ENCODE measurements around the gene CRP.
"Not testable (repeated sequence)": the region's sequence is repeated elsewhere in the genome, so short reads cannot be mapped to it uniquely, and the experiment has no call there.

CRP gene, protein sequence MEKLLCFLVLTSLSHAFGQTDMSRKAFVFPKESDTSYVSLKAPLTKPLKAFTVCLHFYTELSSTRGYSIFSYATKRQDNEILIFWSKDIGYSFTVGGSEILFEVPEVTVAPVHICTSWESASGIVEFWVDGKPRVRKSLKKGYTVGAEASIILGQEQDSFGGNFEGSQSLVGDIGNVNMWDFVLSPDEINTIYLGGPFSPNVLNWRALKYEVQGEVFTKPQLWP

DNA sequence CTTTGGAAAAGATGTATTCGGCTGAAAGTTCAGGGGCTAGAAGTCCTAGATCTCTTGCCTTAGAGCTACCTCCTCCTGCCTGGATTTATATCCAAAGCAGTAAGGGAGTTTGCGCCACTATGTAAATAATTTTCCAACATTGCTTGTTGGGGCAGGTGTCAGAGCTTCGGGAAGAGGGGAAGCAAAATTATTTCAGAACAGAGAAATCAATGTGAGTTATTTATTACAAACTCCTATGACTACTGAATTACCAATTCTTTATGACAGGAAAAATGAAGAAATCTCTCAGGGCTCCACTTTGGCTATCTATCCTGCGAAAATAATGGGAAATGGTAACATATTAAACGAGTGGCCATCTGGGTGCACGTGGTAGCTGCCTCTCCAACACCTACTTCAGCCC lies at the start of gene CRP:
Gene CRP, minus strand, starts transcription at position 61 of the 400 bp plus-strand sequence. CDS start 104 bp downstream, outside the sequence.
- in situ Hi-C loops (cut with MboI; ENCODE audit: low sequenced_read_pairs), result no loop called here

DNA sequence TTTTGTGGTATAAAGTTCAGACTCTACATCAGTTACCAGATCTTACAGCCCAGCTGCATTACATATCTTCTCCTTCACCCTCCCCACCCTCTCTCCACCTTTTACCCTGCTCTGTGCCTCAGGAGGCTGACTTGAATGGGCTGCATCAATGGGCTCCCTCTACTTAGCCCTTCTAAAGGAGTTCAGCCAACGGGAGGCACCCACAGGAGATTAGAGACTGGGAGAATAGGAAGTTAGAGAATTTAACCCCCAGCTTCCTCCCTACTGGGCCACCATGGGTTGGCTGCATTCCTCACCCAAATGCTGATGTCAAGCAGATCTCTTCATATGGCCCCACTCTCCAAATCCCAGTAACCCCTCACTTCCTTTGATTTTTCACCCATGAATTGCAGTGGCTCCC lies 49.3 kb upstream of the CRP start:
- in situ Hi-C loops (cut with MboI; ENCODE audit: low sequenced_read_pairs), result no loop called here

DNA sequence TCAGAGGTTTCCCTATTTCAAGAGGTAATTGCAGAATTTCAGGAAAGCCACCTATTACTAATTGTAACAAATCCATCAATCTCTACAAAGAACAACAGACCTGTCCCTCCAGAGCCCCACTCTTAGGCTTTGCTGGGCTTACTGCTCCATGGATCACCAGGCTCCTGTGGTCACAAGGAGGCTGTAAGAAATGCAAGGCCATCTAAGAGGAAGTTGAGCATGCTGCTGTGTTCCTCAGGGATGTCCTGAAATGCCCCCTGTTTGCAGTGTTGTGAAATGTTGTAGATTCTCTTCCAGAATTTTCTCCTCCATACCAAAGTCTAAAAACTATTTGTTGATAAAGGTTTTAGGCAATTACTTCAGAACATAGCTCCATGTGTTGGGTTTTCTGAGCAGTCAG lies 42.0 kb upstream of the CRP start:
- in situ Hi-C loops (cut with MboI; ENCODE audit: low sequenced_read_pairs), result no loop called here

DNA sequence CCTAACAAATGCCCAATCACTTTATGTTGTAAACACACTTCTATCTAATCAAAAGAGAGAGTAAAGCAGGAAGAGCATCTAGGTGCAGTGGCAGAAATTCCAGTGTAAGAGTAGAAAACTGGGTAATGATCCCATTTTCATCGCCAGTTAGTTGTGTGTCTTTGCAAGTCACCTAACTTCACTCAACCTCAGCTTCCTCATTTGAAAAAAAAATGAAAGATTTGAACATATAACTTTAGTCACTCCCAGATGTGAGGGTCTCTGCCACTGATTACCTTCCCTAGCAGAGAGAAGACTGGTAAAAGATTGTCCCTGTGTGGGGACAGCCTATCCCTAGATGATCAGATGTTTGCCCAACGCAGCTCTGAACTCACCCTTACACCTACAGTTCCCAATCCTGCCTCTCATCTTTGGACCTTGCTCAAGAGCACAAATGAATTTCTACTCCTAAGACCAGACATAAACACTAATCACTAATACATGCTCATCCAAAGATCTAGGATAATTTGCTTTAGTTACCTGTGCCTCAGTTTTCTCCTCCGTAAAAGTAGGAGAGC lies 41.1 kb upstream of the CRP start:
- in situ Hi-C loops (cut with MboI; ENCODE audit: low sequenced_read_pairs), result no loop called here

DNA sequence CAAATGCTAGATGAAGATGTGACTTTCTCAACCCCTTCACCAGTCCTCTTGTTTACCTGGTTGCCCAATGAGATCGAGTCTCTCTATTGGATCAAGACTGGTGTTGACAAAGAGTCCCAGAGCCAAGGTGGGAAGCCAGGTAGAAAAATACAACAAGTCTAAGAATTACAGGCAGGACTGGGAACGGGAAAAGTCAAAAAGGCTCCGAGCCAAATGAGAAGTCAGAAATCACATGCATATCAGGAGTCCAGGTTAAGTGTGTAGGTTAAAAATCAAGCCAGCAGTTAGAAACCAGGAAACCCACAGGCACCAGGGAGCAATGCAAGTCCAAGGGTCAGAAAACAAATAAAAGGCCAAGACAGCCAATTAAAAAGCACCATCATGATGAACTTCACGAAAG lies 39.0 kb upstream of the CRP start:
- in situ Hi-C loops (cut with MboI; ENCODE audit: low sequenced_read_pairs), result no loop called here

DNA sequence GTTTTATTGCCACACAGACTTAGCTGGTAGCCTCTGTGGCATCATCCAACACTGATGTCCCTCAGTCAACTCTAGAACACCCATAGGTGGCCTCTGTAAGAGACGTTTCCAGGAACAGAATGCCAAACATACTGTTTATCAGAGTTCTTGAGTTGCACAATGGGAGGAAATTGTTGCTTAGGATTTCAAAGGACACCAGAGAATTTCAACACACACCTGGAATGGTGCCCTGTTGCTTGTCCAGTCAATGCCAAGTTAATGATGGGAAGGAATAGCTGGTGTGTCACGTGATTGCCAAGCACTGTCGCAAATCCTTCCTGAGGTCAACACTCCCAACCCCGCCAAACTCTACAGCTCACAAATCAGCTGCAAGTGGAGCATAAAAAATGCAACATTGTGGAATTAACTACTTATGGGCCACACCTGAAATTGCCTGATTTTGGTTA lies 37.8 kb upstream of the CRP start:
- in situ Hi-C loops (cut with MboI; ENCODE audit: low sequenced_read_pairs), result no loop called here

DNA sequence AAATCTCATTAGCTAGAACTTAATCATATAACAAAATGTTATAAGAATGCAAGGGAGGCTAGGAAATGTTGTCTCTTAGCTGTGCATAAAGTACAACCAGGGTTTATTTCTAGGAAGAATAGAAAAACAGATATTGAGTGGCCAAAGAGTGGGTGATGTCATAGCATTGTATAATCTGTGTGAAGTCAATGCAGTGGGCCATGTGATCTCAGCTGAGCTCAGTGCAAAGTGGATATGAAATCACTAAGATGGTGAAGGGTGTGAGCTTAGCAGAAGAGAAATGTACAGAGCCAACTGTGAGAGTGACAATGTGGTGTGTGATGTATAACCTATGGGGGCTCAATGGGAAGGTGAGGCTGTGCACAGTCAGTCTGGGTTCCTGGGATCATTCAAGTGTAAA lies 36.6 kb upstream of the CRP start:
- in situ Hi-C loops (cut with MboI; ENCODE audit: low sequenced_read_pairs), result no loop called here

DNA sequence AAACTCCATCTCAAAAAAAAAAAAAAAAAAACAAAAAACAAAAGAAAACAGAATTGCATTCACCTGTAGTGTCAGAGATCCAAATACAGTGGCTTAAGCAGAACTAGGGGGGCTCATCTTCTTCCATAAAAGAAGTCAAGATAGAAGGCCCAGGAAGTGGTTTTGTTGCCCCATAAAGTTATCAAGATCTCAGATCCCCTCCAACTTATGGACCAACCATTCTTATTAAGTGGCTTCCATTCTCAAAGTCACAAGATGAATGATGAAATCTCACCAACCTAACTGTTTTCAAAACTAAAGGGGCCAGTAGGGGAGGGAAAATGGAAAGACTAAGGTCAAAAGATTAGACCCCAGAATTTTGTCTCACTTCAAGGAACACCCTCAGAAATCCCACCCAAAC lies 36.2 kb upstream of the CRP start:
- in situ Hi-C loops (cut with MboI; ENCODE audit: low sequenced_read_pairs), result no loop called here

DNA sequence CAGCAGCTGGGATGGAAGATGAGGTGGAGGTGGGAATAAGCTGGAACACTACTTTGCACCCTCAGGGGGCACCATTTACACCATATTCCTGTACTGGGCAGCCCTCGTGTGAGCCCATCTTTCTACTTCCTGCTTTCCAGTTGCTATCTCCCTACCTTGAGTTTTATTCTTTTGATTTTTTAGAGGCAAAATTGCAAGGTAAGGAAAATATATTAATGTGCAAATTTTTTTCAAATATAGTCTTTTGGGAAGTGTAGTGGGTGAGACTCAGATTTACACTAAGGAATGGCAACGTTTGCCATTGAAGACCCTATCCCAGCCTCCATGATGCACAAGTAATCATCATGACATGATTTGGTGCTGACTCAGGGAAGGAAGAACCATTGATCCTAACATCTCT lies 35.2 kb upstream of the CRP start:
- in situ Hi-C loops (cut with MboI; ENCODE audit: low sequenced_read_pairs), result no loop called here

DNA sequence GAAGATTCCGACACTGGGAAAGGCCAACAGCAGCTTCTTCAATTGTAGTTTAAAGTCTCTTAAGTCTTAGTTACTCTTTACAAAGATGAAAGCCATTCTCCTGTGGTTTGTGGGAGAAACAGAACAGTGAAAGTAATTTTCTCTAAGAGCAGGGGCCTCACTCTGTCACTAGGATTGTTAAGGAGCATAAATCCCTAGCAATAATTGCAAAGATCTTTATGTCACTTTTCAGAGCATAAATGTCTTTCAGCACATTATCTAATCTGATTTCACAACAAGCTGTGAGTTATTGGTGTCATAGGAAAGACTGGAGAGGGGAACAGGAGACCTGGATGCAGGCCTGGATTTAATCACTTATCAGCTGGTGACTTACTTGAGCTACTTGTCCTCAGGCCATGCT lies 34.0 kb upstream of the CRP start:
- in situ Hi-C loops (cut with MboI; ENCODE audit: low sequenced_read_pairs), result no loop called here

DNA sequence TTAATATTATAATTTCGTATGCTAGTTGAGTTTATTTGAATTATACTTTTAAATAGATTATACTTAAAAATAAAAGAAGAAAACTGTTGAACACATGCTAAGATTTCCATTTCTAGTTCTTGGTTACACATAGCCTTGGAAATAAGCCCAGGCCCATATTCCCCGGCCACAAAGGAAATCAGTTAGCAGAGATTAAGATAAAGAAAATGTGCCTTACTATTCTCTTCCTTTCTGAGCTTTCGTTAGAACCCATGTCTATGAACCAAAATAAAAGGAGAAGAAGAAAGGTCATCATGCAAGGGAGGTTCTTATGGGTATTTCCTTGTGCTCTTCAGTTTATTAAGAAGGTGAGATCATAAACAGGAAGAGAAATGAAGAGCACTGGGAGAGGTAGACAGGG lies 32.3 kb upstream of the CRP start:
- in situ Hi-C loops (cut with MboI; ENCODE audit: low sequenced_read_pairs), result no loop called here

DNA sequence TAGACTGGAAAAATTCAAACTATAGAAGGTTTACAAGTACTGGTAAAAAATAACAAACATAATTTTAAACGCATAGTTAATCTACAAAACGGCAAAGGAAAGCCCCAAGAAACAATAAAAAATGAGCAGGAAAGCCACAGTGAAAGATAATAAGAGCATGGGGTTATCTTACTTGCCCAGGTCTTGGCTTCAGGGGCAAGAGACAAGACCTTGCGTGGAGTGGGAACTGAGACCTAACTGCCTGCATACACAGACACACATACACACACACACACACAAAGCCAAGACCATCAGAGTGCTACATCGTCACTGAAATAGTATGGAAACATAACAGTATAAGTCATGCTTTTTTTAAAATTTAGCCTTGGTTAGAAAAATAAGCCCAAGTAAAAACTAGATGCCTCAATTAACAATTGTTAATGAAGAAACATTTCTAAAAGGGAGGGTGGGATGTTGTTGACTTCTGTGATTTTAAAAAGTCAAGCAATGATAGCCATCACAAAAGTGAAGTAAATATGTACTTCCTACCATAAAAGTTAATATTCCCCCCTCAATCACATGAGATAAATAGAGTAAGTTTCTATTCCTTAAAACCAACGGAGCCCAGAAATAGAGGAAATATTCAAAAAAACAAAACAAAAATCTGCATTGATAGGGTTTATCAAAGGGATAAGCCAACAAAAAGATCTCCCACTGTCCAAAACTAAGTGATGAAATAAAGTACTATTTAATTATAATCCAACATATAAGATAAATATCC lies 29.4 kb upstream of the CRP start:
- in situ Hi-C loops (cut with MboI; ENCODE audit: low sequenced_read_pairs), result no loop called here

DNA sequence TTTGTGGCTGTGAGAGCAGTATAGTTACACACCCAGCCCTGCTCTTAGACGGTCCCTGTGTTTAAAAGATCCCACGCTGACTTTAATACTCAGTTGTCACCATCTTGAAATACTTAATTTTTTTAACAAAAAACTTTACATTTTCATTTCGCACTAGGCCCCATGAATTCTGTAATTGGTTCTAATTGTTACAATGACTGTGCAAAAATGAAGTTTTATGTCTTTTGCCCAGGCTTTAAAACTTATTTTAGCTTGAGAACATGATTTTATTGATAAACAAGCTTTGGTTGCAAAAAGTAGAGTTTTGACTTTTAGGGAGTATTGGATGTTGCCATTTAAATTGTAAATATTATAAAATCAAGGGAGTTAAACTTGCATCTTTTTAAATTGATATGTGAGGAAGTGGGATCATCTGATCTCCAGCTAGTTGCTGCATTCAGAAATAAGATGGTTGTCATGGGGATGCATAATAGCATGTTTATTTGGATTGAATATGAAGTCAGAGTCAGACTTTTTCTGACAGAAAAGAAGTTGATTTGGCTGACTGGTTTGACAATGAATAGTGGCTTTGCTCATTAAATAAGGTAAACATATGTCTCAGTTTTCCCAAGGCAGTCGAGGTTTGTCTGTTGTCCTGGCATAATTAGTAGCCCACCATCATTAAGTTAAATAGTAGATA lies 23.0 kb upstream of the CRP start:
- in situ Hi-C loops (cut with MboI; ENCODE audit: low sequenced_read_pairs), result no loop called here

DNA sequence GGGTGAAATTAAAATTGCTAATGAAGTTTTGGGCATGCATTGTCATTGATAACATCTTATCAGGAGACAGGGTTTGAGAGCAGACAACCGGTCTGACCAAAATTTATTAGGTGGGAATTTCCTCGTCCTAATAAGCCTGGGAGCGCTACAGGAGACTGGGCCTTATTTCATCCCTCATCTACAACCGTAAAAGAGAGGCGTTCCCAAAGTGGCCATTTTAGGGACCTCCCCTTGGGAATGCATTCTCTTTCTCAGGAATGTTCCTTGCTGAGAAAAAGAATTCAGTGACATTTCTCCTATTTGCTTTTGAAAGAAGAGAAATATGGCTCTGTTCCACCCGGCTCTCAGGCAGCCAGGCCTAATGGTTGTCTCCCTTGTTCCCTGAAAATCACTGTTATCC lies 8.8 kb upstream of the CRP start:
- in situ Hi-C loops (cut with MboI; ENCODE audit: low sequenced_read_pairs), result not testable (repeated sequence)

DNA sequence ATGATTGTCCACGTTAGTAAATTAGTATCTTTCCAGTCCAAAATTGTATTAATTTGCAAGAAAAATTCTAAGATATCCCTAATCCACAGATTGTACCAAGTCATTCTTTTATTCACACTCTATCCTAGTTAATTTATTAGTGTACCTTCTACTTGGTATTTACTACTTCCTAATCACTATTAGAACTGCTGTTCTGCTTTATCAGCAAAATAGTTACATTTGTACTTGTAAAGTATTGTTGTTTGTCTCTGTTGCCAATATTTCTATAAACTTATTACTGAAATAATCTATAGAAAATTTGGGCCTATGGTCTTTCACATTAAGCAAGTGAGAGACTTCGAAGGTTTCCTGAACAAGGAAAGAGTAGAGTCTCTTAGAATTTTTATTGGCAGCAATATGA lies 5.6 kb upstream of the CRP start:
- in situ Hi-C loops (cut with MboI; ENCODE audit: low sequenced_read_pairs), result no loop called here

DNA sequence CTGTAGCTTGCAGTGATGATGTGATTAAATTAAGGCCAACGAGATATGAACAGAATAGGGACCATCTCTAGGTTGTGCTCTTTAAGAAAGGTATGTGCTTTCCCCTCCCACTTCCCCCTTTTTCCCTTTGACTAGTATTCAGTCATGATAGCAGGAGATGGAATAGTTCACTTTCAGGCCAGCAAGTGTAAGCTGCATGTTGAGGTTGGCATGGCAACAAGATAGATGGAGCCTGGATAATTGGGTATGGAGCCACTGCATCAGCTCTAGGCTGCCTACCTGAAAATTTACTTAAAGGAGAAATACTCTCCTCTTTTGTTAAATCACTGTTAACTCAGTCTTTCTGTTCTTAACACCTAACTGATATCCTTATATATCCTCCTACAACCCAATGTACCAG lies 1.5 kb upstream of the CRP start:
- in situ Hi-C loops (cut with MboI; ENCODE audit: low sequenced_read_pairs), result no loop called here

DNA sequence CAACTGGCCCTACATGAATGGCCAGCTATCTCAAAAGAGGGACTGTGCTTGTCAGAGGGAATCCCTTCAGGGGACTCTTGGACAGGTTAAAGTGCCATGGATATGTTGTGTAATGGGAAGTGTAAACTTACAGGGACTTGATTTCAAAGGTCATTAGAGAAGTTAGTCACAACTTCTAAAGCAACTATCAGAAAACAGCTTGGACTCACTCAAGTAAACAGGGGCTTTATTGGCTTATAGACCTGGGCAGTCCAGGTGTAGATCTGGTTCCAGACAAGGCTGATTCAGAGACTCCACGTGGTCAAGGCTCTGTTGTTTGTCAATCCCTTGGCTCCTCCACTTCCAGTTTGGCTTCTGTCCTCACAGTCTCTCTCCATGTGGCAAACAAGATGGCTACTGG lies 2.3 kb downstream of the CRP start:
- in situ Hi-C loops (cut with MboI; ENCODE audit: low sequenced_read_pairs), result no loop called here

DNA sequence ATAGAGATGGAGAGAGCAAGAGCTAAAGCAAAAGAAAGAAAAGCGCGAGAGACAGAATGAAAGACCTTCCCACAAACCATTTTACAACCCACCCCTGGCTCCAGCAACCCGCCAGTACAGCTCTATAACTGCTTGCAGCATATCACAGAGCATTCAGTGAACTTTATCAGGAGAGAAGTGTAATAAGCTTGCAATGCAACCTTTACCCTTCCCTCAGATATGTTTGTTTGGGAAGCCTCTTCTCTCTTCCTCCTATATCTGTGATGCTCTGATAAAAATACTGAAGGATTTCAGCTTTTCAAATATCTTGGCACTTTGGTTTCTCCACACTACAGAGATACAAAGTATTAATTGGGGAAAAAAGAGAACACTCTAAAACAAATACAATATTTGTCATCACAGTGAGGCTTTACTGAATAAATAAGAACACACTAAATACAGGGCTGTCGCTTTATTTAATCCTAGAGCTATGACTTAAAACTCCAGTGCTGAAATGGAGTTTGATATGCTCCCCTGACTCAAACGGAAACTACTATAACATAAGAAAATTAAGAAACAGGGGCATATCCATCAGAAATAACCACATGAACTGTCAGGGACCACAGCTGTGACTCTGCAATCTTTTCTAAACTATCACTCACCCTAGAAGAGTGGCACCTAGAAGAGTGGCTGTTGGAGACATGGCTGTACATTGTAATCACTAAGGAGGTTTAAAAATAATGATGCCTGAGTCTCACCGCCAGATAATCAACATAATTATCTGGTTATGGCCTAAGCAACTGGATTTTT lies 6.7 kb downstream of the CRP start:
- in situ Hi-C loops (cut with MboI; ENCODE audit: low sequenced_read_pairs), result no loop called here

DNA sequence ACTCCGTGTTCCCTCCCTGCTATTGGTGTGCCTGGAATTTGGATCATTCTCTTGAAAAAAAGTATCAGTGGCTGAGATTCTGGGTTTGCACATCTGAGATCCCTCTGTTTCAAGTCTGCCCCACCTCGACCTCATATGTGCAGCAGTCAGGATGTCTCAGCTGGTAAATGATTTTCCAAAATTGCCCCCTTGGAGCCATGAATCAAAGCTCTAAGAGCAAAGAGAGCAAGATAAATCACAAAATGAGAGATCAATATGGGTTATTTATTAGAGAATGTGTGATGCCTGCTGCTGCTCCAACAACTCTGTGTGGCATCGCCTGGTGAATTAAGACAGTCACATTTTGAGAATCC lies 8.5 kb downstream of the CRP start:
- in situ Hi-C loops (cut with MboI; ENCODE audit: low sequenced_read_pairs), result no loop called here

DNA sequence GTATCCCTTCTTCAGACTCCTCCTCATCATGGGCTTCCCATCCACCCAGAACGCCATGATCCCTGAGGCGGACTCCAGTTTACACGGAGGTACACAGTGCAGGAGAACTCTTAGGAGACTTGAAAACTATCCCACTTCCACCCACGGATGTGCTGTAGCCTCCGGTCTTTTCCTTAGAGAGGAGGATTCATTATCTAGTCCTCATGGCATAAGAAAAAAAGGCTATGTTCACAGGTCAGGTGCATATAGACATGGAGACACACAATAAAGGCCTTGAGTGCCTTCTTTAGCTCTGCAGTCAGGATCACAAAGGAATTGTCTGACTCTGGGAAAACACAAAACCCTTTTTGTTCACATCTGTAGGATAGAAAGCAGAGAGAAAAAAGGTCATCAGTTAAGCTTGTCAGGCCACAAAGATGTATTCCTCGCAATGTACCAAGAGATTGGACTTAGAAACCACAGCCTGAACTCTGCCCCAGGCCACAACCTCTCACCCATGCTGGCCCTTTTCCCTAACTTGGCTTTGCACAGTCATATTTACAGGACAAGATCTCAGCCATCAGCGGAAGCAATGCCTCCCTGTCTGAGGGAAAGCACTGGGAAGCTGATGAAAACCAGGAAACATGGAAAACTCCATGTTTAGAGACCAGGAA lies 9.0 kb downstream of the CRP start:
- in situ Hi-C loops (cut with MboI; ENCODE audit: low sequenced_read_pairs), result no loop called here

DNA sequence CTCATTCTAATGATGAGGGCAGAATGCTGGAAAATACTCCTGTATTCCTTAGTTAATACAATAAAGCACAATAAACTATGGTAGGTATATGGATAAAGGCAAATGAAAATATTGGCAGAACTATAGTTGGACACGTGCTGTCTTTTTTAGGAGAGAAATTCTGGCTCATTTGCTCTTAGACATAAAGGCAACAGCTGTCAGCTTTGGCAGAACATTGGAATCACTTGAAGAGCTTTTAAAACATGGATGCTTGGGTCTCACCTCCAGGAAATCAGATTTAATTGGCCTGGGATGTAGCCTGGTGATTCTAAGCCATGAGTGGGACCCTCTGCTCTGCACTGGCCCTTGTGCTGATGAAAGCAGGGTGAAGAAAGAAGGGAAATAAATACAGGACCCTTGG lies 9.9 kb downstream of the CRP start:
- in situ Hi-C loops (cut with MboI; ENCODE audit: low sequenced_read_pairs), result no loop called here
